ENCODE measurements around the gene CAMK2G. TPM values are rescaled to one million over a fixed set of nuclear protein-coding genes. Genes with fewer than 3 reads are reported as not detected.

The CAMK2G gene
- total RNA-seq, 1 donor from 2014 or later: 36.6 TPM

DNA sequence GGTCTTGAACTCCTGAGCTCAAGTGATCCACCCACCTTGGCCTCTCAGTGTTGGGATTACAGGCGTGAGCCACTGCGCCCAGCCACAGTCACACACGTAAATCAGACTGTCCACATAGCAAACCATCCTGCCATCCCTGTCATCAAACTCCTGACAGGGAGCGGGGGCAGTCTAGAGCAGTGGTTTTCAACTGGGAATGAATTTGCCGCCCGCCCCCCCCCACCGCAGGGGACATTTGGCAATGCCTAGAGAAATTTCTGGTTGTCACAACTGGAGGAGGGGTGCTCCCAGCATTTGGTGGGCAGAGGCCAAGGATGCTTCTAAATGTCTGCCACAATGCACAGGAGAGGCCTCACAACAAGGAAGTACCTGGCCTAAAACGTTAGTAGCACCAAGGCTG, 24.1 kb downstream of the CAMK2G start:
- no peak for DNase-seq (ENCODE audit: low spot score)
- Histone ChIP-seq H3K27ac (no peak overlapping the region), H2AFZ (replicated peaks) (no peak overlapping the region), H4K20me1 (ENCODE audit: low read depth) (peaks cover 17% of the 10 kb centered on the region), H3K4me3 (no peak overlapping the region), H3K79me2 (ENCODE audit: low read depth) (no peaks in the 10 kb centered on the region), H3K4me2 (no peak overlapping the region), H3F3A (ENCODE audit: low read depth) (no peaks in the 10 kb centered on the region), H3K9me3 (ENCODE audit: low read depth) (no peaks in the 10 kb centered on the region), H3K27me3 (no peaks in the 10 kb centered on the region), H3K9ac (no peak overlapping the region), H3K36me3 (no peaks in the 10 kb centered on the region), H3K4me1 (no peaks in the 10 kb centered on the region)
- peaks cover 23% of the 10 kb centered on the region for H3K36me3 Mint-ChIP-seq
- TF ChIP-seq, protein P1, sequence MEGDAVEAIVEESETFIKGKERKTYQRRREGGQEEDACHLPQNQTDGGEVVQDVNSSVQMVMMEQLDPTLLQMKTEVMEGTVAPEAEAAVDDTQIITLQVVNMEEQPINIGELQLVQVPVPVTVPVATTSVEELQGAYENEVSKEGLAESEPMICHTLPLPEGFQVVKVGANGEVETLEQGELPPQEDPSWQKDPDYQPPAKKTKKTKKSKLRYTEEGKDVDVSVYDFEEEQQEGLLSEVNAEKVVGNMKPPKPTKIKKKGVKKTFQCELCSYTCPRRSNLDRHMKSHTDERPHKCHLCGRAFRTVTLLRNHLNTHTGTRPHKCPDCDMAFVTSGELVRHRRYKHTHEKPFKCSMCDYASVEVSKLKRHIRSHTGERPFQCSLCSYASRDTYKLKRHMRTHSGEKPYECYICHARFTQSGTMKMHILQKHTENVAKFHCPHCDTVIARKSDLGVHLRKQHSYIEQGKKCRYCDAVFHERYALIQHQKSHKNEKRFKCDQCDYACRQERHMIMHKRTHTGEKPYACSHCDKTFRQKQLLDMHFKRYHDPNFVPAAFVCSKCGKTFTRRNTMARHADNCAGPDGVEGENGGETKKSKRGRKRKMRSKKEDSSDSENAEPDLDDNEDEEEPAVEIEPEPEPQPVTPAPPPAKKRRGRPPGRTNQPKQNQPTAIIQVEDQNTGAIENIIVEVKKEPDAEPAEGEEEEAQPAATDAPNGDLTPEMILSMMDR (IDR thresholded peaks at IDR 0.05): no peak
- TF ChIP-seq EZH2phosphoT487 (IDR thresholded peaks at IDR 0.05) (no peak), EZH2 (IDR thresholded peaks at IDR 0.05) (no peak)
- no peak overlapping the region for H3K4me3 Mint-ChIP-seq
- H3K4me1 Mint-ChIP-seq: peaks cover 20% of the 10 kb centered on the region
- no peaks in the 10 kb centered on the region for H3K9me3 Mint-ChIP-seq
- peaks cover 4% of the 10 kb centered on the region for H3K27me3 Mint-ChIP-seq (ENCODE audit: insufficient read depth, low read depth)
- H3K27ac Mint-ChIP-seq: no peak overlapping the region

- Histone ChIP-seq H3F3A (ENCODE audit: low read depth) (no peaks in the 10 kb centered on the region), H3K4me3 (no peak overlapping the region), H4K20me1 (ENCODE audit: low read depth) (peaks cover 5% of the 10 kb centered on the region), H3K4me2 (no peak overlapping the region), H3K36me3 (no peaks in the 10 kb centered on the region), H2AFZ (replicated peaks) (no peak overlapping the region), H3K79me2 (ENCODE audit: low read depth) (no peaks in the 10 kb centered on the region), H3K9ac (no peak overlapping the region), H3K27me3 (no peaks in the 10 kb centered on the region), H3K4me1 (no peaks in the 10 kb centered on the region), H3K9me3 (ENCODE audit: low read depth) (no peaks in the 10 kb centered on the region), H3K27ac (no peak overlapping the region)
- Mint-ChIP-seq H3K36me3 (peaks cover 23% of the 10 kb centered on the region), H3K27ac (no peak overlapping the region), H3K9me3 (no peaks in the 10 kb centered on the region), H3K27me3 (ENCODE audit: insufficient read depth, low read depth) (peaks cover 4% of the 10 kb centered on the region), H3K4me3 (no peak overlapping the region), H3K4me1 (peaks cover 13% of the 10 kb centered on the region)
- peak; percentile 87 for DNase-seq (ENCODE audit: low spot score)
- TF ChIP-seq, protein P1 (IDR thresholded peaks at IDR 0.05): peak; percentile 99
- no peak for TF ChIP-seq EZH2phosphoT487 (IDR thresholded peaks at IDR 0.05)
These were observed 25.4 kb downstream of the CAMK2G start for GRCh38 chr10:73848821-73849489.

DNA sequence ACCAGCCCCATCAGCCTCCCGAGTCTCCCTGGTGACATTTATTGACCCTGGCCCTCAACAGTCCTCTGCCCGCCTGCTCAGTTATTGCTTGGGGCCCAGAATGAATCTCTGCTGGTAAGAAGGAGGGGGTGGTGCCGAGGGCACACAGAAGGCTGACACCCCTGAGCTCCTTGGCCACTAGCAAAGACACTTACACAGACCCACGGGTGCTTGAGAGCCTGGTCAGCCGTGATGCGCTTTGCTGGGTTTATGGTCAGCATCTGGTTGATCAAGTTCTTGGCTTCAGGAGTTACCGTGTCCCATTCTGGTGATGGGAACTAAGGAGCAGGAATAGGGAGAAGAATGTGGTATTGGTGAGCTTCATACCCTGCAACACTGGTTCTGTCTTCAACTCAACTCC, 27.3 kb downstream of the CAMK2G start:
- H3K4me1 Mint-ChIP-seq: peaks cover 7% of the 10 kb centered on the region
- TF ChIP-seq EZH2phosphoT487 (IDR thresholded peaks at IDR 0.05) (no peak), EZH2 (IDR thresholded peaks at IDR 0.05) (no peak)
- TF ChIP-seq, protein P1 (IDR thresholded peaks at IDR 0.05): no peak
- H3K36me3 Mint-ChIP-seq: peaks cover 21% of the 10 kb centered on the region

More for the DNA sequence above, 27.3 kb downstream of the CAMK2G start:
- Mint-ChIP-seq H3K9me3 (no peaks in the 10 kb centered on the region), H3K27me3 (ENCODE audit: insufficient read depth, low read depth) (peaks cover 2% of the 10 kb centered on the region), H3K27ac (no peak overlapping the region), H3K4me3 (no peak overlapping the region)
- DNase-seq (ENCODE audit: low spot score): no peak
- H2AFZ ChIP-seq (replicated peaks): no peak overlapping the region
- H3K79me2 ChIP-seq (ENCODE audit: low read depth): no peaks in the 10 kb centered on the region
- no peak overlapping the region for H3K27ac ChIP-seq
- H3K9ac ChIP-seq: no peak overlapping the region
- H4K20me1 ChIP-seq (ENCODE audit: low read depth): peaks cover 5% of the 10 kb centered on the region
- H3K27me3 ChIP-seq: no peaks in the 10 kb centered on the region
- peaks cover 5% of the 10 kb centered on the region for H3F3A ChIP-seq (ENCODE audit: low read depth)
- no peak overlapping the region for H3K4me3 ChIP-seq
- H3K9me3 ChIP-seq (ENCODE audit: low read depth): no peaks in the 10 kb centered on the region
- H3K4me1 ChIP-seq: peaks cover 1% of the 10 kb centered on the region
- no peak overlapping the region for H3K4me2 ChIP-seq
- H3K36me3 ChIP-seq: no peaks in the 10 kb centered on the region

All from neural progenitor cell (in vitro differentiated cells).